ENCODE results near the gene OAS2.

OAS2 gene

GRCh38 chr12:112978163-112979040 lies at the start of gene OAS2:
Gene OAS2, plus strand, starts transcription at chr12:112978519. Its CDS starts 90 bp downstream, at chr12:112978609.
- in situ Hi-C loops (cut with HindIII; ENCODE audit: low sequenced_read_pairs): no loop called here

GRCh38 chr12:112928978-112929377 lies 49.3 kb upstream of the OAS2 start:
- in situ Hi-C loops (cut with HindIII; ENCODE audit: low sequenced_read_pairs): no loop called here

GRCh38 chr12:112929715-112930114 lies 48.6 kb upstream of the OAS2 start:
- in situ Hi-C loops (cut with HindIII; ENCODE audit: low sequenced_read_pairs): no loop called here

GRCh38 chr12:112930350-112930749 lies 48.0 kb upstream of the OAS2 start:
- in situ Hi-C loops (cut with HindIII; ENCODE audit: low sequenced_read_pairs): no loop called here

GRCh38 chr12:112932485-112933128 lies 45.7 kb upstream of the OAS2 start:
- in situ Hi-C loops (cut with HindIII; ENCODE audit: low sequenced_read_pairs): no loop called here

- in situ Hi-C loops (cut with HindIII; ENCODE audit: low sequenced_read_pairs): no loop called here
Measured at GRCh38 chr12:112933129-112933505, 45.2 kb upstream of the OAS2 start.

- in situ Hi-C loops (cut with HindIII; ENCODE audit: low sequenced_read_pairs): no loop called here
Measured at GRCh38 chr12:112936264-112936663, 42.1 kb upstream of the OAS2 start.

- in situ Hi-C loops (cut with HindIII; ENCODE audit: low sequenced_read_pairs): no loop called here
Measured at GRCh38 chr12:112936927-112937326, 41.4 kb upstream of the OAS2 start.

- in situ Hi-C loops (cut with HindIII; ENCODE audit: low sequenced_read_pairs): no loop called here
Measured at GRCh38 chr12:112937741-112938719, 40.3 kb upstream of the OAS2 start, which contains the start of gene OAS3. Gene OAS3, plus strand, starts transcription at chr12:112938474. Its CDS starts 57 bp downstream, at chr12:112938531.

GRCh38 chr12:112938751-112939150 lies 39.6 kb upstream of the OAS2 start:
- in situ Hi-C loops (cut with HindIII; ENCODE audit: low sequenced_read_pairs): no loop called here

GRCh38 chr12:112939761-112940381 lies 38.4 kb upstream of the OAS2 start:
- in situ Hi-C loops (cut with HindIII; ENCODE audit: low sequenced_read_pairs): loop anchor here (5.0 kb wide), 1 partner anchor 68 kb away; no protein-coding TSS in a partner anchor

- in situ Hi-C loops (cut with HindIII; ENCODE audit: low sequenced_read_pairs): loop anchor here (5.0 kb wide), 1 partner anchor 69 kb away; no protein-coding TSS in a partner anchor
Measured at GRCh38 chr12:112941528-112942335, 36.6 kb upstream of the OAS2 start.

- in situ Hi-C loops (cut with HindIII; ENCODE audit: low sequenced_read_pairs): loop anchor here (5.0 kb wide), 1 partner anchor 70 kb away; no protein-coding TSS in a partner anchor
Measured at GRCh38 chr12:112942572-112942971, 35.7 kb upstream of the OAS2 start.

- in situ Hi-C loops (cut with HindIII; ENCODE audit: low sequenced_read_pairs): loop anchor here (5.0 kb wide), 1 partner anchor 72 kb away; no protein-coding TSS in a partner anchor
Measured at GRCh38 chr12:112944024-112944690, 34.2 kb upstream of the OAS2 start.

- in situ Hi-C loops (cut with HindIII; ENCODE audit: low sequenced_read_pairs): no loop called here
Measured at GRCh38 chr12:112945515-112945914, 32.8 kb upstream of the OAS2 start.

GRCh38 chr12:112946236-112947000 lies 31.9 kb upstream of the OAS2 start:
- in situ Hi-C loops (cut with HindIII; ENCODE audit: low sequenced_read_pairs): no loop called here

- in situ Hi-C loops (cut with HindIII; ENCODE audit: low sequenced_read_pairs): no loop called here
Measured at GRCh38 chr12:112947314-112947713, 31.0 kb upstream of the OAS2 start.

- in situ Hi-C loops (cut with HindIII; ENCODE audit: low sequenced_read_pairs): no loop called here
Measured at GRCh38 chr12:112947761-112948160, 30.6 kb upstream of the OAS2 start.
